Stimulated activated naive CD8-positive, alpha-beta T cell treated with anti-CD3 and anti-CD28 coated beads, Interleukin-15, amount 100 ng/mL, for 72 hours (primary cell): ENCODE data around the gene HAUS2.
A peak's percentile ranks its signal among the peaks of the same experiment; 100 is the strongest.

Experiments
- ATAC-seq: fragments of 150-1000 bp; cut with Tn5 transposase; 2 replicates; pipeline ENCODE4 v1.10.0; 2021; ENCODE audit warnings: mild to moderate bottlenecking, moderate library complexity
- DNase-seq, 2 donors: peaks; one replicate each; pipeline ENCODE4 v3.0.0; 2021 to 2022
- H3K27ac Mint-ChIP-seq, 2 donors: one replicate each; pipeline ENCODE4 v1.8.0; 2022; ENCODE audit warnings: mild to moderate bottlenecking in 2 of 2, mixed read lengths in 2 of 2, moderate library complexity in 2 of 2
- H3K27me3 Mint-ChIP-seq: one replicate; pipeline ENCODE4 v1.8.0; 2022; ENCODE audit warnings: mixed read lengths
- H3K4me1 Mint-ChIP-seq: one replicate; pipeline ENCODE4 v1.8.0; 2022; ENCODE audit warnings: mild to moderate bottlenecking, mixed read lengths
- H3K4me3 Mint-ChIP-seq, 2 donors: one replicate each; pipeline ENCODE4 v1.8.0; 2022; ENCODE audit warnings: mild to moderate bottlenecking in 2 of 2, mixed read lengths in 2 of 2, moderate library complexity in 1 of 2
- H3K9me3 Mint-ChIP-seq, 2 donors: one replicate each; pipeline ENCODE4 v1.8.0; 2022; ENCODE audit warnings: mixed read lengths in 2 of 2

HAUS2 gene

DNA sequence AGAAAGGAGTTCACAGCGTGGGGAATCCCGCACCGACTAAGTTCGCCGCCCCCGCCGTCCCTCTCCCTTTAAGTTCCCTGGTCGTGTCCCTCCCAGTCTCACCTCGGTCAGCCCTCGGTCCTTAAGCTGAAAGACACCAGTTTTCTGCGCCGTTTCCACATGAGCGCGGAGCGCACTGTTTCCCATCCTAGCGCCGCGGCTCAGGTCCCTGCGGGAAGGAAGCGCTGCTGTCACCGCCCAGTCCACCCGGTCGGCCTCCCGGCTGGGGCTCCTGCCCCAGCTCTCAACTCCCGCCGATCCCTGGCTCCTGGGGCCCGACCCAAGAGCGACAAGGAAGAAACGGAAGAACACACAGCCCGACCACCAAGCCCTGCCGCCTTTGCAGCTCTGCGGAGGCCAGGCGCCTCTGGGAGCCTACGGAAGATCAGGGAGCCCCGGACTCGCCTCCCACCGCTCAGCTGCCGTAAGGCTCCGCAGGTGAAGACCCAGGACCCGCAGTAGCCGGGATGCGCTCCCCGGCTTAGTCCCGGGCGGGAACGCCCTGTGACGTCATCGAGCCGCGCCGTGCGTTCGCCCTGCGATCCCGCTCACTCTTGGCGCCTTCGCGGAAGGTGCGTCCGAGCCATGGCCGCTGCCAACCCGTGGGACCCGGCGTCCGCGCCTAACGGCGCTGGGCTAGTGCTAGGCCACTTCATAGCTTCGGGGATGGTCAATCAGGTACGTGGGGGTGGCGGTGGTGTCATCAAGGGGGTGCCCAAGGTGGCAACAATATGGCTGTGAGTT lies at the start of gene HAUS2, which contains the start of gene LRRC57:
TSS of gene HAUS2 (plus strand) at position 590 of the 783 bp plus-strand sequence. CDS start at position 625, 35 bp downstream.
TSS of gene LRRC57 (minus strand) at position 545 of the 783 bp plus-strand sequence. CDS start at position 186, 359 bp downstream.
- Mint-ChIP-seq H3K27ac (peak within 1 kb of the TSS; percentile 96), H3K27me3 (no peaks in the 10 kb centered on the region), H3K4me1 (peaks cover 57% of the 10 kb centered on the region), H3K4me3 (peak within 1 kb of the TSS; percentile 91 to 96), H3K9me3 (no peaks in the 10 kb centered on the region)
- DNase-seq (peak; percentile 85 to 86), ATAC-seq (peak; percentile 92)

DNA sequence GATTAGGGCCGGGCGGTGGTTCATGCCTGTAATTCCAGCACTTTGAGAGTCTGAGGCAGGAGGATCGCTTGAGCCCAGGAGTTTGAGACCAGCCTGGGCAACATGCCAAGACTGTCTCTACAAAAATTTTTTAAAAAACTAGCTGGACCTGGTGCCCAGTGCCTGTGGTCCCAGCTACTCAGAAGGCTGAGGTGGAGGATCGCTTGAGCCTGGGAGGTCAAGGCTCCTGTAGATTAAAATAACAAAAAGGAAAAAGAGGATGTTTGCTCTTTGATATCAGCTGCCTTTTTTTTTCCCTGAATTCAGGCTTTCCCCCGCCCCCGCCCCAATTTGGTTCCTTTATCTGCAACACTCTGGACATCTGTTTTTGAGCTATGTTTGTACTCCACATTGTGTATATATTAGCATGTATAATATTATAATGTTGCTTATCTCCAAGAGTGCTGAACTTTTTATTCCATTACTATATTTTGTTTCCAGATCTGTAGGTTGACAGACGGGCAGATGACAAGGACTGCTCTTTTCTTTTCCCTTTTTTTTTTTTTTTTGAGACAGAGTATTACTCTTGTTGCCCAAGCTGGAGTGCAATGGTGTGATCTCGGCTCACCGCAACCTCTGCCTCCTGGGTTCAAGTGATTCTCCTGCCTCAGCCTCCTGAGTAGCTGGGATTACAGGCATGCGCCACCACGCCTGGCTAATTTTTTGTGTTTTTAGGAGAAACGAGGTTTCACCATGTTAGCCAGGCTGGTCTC lies 48.6 kb upstream of the HAUS2 start:
- H3K27me3 Mint-ChIP-seq, result no peaks in the 10 kb centered on the region
- H3K27ac Mint-ChIP-seq, result no peak overlapping the region
- DNase-seq, result no peak
- H3K9me3 Mint-ChIP-seq, result no peaks in the 10 kb centered on the region
- ATAC-seq, result no peak
- peaks cover 54% of the 10 kb centered on the region for H3K4me1 Mint-ChIP-seq
- H3K4me3 Mint-ChIP-seq, result no peak overlapping the region

DNA sequence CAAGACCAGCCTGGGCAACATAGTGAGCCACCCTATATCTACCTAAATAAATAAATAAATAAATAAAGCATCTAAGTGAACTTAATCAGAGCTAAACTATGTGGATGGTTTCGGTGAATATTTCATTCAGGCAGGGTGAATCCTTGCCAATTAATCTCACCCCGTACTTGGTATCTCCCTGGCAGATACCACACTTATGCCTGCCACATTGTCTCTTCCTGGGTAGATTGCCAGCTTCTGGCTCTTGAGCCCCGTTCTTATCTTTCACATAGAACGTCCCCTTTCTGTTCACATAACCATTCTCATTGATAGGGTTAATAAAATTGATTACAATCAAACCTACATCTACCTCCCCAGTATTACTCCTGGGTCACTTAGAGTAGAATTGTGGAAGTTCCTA lies 46.2 kb upstream of the HAUS2 start:
- H3K27me3 Mint-ChIP-seq, result no peaks in the 10 kb centered on the region
- ATAC-seq (no peak), DNase-seq (no peak)
- H3K27ac Mint-ChIP-seq, result no peak overlapping the region
- H3K9me3 Mint-ChIP-seq, result no peaks in the 10 kb centered on the region
- no peak overlapping the region for H3K4me3 Mint-ChIP-seq
- H3K4me1 Mint-ChIP-seq, result peaks cover 43% of the 10 kb centered on the region

DNA sequence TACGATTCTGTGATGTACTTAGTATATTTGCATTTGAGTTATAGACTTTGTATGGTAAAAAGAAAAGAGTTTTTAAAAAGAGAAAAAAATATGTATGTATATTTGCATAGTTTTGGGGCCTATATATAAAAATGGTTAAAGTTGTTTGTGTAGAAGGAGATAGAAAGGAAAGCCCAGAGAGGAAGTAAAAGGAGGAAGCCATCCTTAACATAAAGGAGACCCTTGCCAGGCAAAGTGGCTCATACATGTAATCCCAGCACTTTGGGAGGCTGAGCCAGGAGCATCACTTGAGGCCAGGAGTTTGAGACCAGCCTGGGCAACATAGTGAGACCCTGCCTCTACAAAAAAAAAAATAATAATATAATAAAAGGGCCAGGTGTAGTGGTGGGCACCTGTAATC lies 44.8 kb upstream of the HAUS2 start:
- peaks cover 29% of the 10 kb centered on the region for H3K4me1 Mint-ChIP-seq
- H3K9me3 Mint-ChIP-seq, result no peaks in the 10 kb centered on the region
- no peaks in the 10 kb centered on the region for H3K27me3 Mint-ChIP-seq
- no peak overlapping the region for H3K4me3 Mint-ChIP-seq
- DNase-seq (no peak), ATAC-seq (no peak)
- H3K27ac Mint-ChIP-seq, result no peak overlapping the region

DNA sequence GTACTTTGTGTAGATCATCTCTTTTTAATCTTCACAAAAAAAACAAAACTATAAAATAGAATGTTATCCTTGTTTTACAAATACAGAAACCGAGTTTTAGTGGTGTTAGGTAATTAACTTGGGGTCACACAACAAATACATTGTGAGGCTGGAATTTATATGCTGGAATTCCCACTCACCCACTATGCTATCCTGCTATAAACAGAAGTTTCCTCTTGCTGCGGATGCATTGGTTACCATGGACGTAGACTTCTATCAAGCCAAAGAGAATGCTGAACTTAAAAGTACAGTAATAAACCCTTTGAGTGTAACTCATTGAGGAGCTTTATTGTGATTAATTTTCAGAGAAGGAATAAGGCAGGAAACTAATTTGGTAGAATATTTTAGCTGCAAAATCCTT lies 44.0 kb upstream of the HAUS2 start:
- no peaks in the 10 kb centered on the region for H3K9me3 Mint-ChIP-seq
- ATAC-seq (no peak), DNase-seq (no peak)
- no peaks in the 10 kb centered on the region for H3K27me3 Mint-ChIP-seq
- no peak overlapping the region for H3K27ac Mint-ChIP-seq
- H3K4me1 Mint-ChIP-seq, result peaks cover 21% of the 10 kb centered on the region
- H3K4me3 Mint-ChIP-seq, result no peak overlapping the region

DNA sequence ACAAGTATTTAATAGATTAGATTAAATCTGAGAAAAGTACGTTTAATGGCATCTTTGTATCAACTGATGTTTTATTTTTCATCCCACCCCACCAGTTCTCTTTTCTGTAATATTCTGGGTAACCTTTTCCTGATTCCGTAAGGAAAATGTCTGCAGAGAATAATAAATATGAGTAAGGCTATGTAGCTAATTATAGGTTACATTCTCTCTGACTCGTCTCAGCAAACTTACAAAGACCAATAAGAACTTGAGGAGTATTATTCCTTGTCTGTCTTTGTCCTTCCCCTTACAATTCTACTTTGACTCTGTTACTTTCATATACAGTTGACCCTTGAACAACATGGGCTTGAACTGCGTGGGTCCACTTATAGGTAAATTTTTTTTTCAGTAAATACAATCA lies 41.1 kb upstream of the HAUS2 start:
- DNase-seq (no peak), ATAC-seq (no peak)
- H3K4me1 Mint-ChIP-seq, result peaks cover 7% of the 10 kb centered on the region
- no peak overlapping the region for H3K27ac Mint-ChIP-seq
- H3K4me3 Mint-ChIP-seq, result no peak overlapping the region
- H3K9me3 Mint-ChIP-seq, result no peaks in the 10 kb centered on the region
- no peaks in the 10 kb centered on the region for H3K27me3 Mint-ChIP-seq

DNA sequence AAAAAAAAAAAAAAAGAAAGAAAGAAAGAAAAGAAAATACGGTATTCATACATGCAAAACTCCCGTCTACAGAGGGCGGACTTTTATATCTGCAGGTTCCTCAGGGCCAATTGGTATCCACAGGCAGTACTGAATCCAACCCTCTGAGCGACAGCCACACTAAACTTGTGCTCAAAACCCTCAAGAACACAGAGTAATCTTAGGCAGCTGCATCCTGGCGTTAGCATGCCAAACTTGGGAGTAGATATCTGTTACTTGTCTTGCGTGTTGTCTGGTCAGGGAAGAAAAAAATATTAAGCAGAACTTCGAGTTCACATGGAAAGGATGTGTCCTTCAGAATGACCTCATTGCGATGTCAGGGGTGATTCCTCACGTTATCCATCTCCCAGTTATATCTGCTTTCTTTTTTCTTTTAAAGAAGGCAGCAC lies 40.4 kb upstream of the HAUS2 start:
- DNase-seq, result no peak
- H3K4me3 Mint-ChIP-seq, result no peak overlapping the region
- no peaks in the 10 kb centered on the region for H3K27me3 Mint-ChIP-seq
- H3K4me1 Mint-ChIP-seq, result peaks cover 7% of the 10 kb centered on the region
- H3K9me3 Mint-ChIP-seq, result no peaks in the 10 kb centered on the region
- no peak overlapping the region for H3K27ac Mint-ChIP-seq
- no peak for ATAC-seq

DNA sequence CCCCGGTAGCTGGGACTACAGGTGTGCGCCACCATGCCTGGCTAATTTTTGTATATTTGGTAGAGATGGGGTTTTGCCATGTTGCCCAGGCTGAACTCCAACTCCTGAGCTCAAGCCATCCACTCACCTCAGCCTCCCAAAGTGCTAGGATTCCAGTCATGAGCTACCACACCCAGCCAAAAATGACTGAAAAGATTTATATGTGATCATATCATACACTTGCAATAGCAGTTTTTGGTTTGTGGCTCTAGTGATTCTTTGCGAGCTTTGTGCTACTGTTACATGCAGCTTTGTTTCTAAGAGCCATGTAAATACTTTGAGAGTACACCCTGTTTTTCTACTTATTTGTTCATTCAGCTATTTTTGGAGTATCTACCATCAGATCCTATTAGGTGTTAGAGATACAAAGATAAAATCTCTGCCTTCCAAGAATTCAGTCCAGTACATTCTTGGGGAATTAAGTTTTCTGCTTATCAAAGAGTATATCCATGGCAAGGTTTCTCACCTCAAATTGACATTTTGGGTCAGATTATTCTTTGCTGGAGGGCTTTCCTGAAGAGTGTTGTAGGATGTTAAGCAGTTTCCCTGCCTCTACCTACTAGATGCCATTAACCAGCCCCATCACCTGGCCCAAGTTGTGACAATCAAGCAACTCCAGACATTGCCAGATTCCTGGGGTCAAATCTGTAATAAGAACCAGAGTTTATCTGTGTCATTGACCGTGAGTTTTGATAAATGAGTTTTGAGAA lies 38.2 kb upstream of the HAUS2 start:
- H3K9me3 Mint-ChIP-seq, result no peaks in the 10 kb centered on the region
- H3K27ac Mint-ChIP-seq, result no peak overlapping the region
- DNase-seq (no peak), ATAC-seq (no peak)
- peaks cover 2% of the 10 kb centered on the region for H3K4me1 Mint-ChIP-seq
- no peaks in the 10 kb centered on the region for H3K27me3 Mint-ChIP-seq
- H3K4me3 Mint-ChIP-seq, result no peak overlapping the region

DNA sequence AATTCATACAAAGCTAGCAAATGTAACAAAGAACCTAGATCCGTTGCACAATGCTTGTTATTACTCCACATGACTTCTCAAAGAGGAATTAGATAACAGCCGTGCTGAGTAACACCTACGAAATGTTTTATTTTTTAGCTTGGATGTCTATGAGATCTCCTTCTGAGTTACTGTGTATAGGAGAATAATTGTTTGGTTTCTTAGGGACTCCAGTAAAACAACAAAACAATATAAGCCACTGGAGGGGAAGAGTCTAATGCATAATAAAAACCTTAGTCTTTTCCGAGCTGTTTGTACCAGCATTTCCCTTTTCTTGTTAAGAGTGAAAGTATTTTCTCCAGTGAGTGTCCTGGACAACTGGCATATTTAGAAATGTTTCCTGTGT lies 37.6 kb upstream of the HAUS2 start:
- no peak overlapping the region for H3K27ac Mint-ChIP-seq
- no peak for ATAC-seq
- no peaks in the 10 kb centered on the region for H3K9me3 Mint-ChIP-seq
- no peaks in the 10 kb centered on the region for H3K27me3 Mint-ChIP-seq
- H3K4me1 Mint-ChIP-seq, result no peaks in the 10 kb centered on the region
- no peak overlapping the region for H3K4me3 Mint-ChIP-seq
- no peak for DNase-seq

DNA sequence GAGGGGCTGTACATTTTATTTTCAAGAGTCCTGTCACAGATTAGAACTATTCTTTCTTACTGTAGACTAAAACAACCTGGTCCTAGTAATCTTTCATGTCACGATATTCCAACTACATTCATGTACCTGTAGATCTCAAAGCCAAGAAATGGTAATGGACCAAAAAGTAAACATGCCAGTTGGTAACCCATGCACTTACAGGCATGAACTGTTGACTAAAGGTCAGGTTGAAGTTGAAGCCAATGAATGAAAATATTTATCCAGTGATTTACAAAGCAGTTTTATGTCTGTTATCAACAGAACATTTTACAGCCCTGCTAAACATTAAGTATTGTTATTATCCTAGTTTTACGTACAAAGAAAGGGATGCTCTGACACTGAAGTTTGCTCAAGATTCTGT lies 25.3 kb upstream of the HAUS2 start:
- Mint-ChIP-seq H3K27ac (no peak overlapping the region), H3K4me1 (no peaks in the 10 kb centered on the region), H3K27me3 (no peaks in the 10 kb centered on the region), H3K9me3 (no peaks in the 10 kb centered on the region), H3K4me3 (no peak overlapping the region)
- DNase-seq (no peak), ATAC-seq (no peak)

DNA sequence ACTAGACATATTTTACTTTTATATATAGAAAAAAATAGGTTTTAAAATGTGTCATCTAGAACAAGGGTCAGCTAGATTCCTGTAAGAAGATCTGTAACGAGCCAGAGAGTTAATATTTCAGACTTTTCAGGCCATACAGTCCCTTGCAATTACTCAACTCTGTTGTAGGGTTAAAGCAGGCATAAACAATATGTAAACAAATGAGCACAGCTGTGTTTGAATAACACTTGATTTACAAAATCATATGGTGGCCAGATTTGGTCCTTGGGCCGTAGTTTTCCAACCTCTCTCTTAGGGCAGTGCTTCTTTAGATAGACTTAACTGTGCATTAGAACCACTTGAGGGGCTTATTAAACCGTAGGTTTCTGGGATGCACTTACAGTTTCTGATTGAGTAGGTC lies 19.7 kb upstream of the HAUS2 start:
- DNase-seq, result no peak
- Mint-ChIP-seq H3K4me1 (no peaks in the 10 kb centered on the region), H3K27me3 (no peaks in the 10 kb centered on the region), H3K27ac (no peak overlapping the region), H3K9me3 (no peaks in the 10 kb centered on the region), H3K4me3 (no peak overlapping the region)
- ATAC-seq, result no peak

DNA sequence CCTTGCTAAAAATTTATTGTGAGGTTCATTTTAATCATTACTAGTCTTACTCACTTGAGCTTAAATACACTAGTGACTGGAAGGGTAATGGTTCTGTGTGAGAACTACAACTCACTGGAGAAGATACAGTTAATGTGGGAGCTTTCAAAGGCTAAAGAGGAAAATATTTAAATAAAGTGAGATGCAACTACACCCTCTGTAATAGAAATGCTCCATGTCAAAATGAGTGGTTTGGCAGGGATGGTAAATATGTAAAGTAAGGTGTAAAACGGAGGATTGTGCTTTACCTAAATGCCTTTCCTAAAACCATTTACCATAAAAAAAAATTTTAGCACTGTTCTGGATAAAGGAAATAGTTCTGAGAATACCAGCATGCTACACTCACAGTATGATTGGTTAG lies 15.4 kb upstream of the HAUS2 start:
- Mint-ChIP-seq H3K27ac (no peak overlapping the region), H3K9me3 (no peaks in the 10 kb centered on the region), H3K4me1 (no peaks in the 10 kb centered on the region), H3K27me3 (no peaks in the 10 kb centered on the region), H3K4me3 (no peak overlapping the region)
- DNase-seq (no peak), ATAC-seq (no peak)

DNA sequence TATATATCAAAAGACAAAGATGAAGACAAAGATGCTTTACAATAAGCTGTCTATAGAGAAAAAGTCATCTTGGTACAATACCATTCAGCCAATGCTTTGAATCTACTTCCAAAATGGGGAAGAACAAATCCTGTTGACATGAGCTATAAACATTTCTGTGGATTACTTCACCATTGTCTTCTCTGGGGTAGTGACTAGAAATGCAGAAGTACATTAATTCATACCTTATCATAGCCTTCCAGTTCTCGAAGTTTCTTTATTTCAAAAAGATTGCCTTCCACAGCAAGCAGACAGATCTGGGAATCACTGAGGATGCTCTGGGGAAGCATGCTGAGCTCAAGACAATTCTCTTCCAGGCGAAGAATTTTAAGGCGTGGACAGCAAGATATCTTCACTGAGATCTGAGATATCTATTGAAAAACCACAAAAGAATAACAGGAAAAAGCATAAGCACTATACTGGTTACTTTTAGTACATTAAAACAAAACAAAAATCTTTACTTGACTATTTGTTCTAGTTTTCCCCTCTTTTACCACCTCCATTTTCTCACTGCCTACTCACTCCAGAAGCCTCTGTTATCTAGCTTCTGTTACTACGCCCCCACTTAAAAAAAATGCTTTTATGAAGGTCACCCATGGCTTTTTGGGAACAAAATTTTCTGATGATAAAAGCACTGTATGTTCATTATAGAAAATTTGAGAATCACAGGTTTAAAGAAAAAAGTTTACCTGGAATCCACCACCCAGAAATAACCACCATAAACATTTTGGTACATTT lies 3.6 kb upstream of the HAUS2 start:
- Mint-ChIP-seq H3K4me1 (peaks cover 29% of the 10 kb centered on the region), H3K27me3 (no peaks in the 10 kb centered on the region), H3K9me3 (no peaks in the 10 kb centered on the region), H3K27ac (no peak overlapping the region), H3K4me3 (no peak overlapping the region)
- DNase-seq (no peak), ATAC-seq (no peak)

DNA sequence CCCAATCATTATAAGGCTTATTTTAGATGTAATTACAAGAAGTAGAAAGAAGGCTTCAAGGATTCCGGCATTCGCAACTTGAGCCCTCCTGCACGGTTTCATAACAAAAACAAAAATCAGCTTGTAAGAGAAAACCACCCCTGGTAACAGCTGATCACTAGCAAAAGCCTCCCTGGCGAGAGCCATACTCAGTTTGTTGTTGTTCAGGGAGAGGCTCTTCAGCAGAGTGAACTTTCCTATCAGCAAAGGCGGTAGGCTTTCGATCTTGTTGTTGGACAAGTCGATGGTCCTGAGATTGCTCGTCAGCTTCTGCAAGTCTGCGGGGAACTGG lies 755 bp upstream of the HAUS2 start:
- ATAC-seq (no peak), DNase-seq (no peak)
- Mint-ChIP-seq H3K4me1 (peaks cover 54% of the 10 kb centered on the region), H3K27me3 (no peaks in the 10 kb centered on the region), H3K27ac (peak overlapping the region; percentile 96), H3K4me3 (peak overlapping the region; percentile 91 to 96), H3K9me3 (no peaks in the 10 kb centered on the region)

DNA sequence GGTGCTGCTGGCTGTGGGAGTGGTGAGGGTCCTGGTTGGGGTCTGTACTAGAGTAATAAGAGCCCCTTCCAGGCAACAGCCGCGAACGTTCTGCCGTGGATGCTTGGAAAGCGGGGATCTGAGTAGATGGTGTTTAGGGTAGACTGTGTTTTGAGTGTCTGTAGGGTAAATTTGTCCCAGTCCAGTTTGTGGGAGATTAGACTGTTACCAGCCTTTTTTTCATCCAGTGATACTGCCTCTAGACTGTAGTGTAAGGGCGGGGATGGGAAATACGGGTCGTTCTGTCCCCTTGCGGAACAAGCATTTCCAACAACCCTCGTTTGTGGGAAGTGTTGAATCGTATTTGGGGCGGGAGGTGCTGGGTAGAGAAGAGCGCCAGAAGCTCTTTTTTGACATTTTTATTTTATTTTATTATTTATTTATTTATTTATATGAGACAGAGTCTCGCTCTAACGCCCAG lies 424 bp downstream of the HAUS2 start:
- H3K27me3 Mint-ChIP-seq, result no peaks in the 10 kb centered on the region
- no peaks in the 10 kb centered on the region for H3K9me3 Mint-ChIP-seq
- no peak for DNase-seq
- peaks cover 64% of the 10 kb centered on the region for H3K4me1 Mint-ChIP-seq
- peak overlapping the region; percentile 91 to 96 for H3K4me3 Mint-ChIP-seq
- peak; percentile 51 for ATAC-seq
- H3K27ac Mint-ChIP-seq, result peak overlapping the region; percentile 96
